Transverse colon (tissue), 4 donors: ENCODE measurements around the gene ABCC2. TPM values are rescaled to one million over a fixed set of nuclear protein-coding genes. Genes with fewer than 3 reads are reported as not detected.

ENCODE experiments used
- DNase-seq: peaks from one replicate; pipeline ENCODE4 v3.0.0-alpha.2; 2019
- H3K27ac ChIP-seq, 4 donors: fragments of 200-600 bp; sonication (generic); 2 replicates each; pipeline ENCODE4 v1.5.1; 2016 to 2018; ENCODE audit warnings: inconsistent platforms in 4 of 4
- H3K27me3 ChIP-seq: fragments of 200-600 bp; sonication (generic); 2 replicates; pipeline ENCODE4 v1.5.1; 2017; ENCODE audit warnings: inconsistent platforms
- H3K36me3 ChIP-seq, 4 donors: fragments of 200-600 bp; sonication (generic); 2 replicates each; pipeline ENCODE4 v1.5.1; 2017 to 2019; ENCODE audit warnings: inconsistent platforms in 4 of 4
- H3K4me1 ChIP-seq, 4 donors: fragments of 200-600 bp; sonication (generic); 2 replicates each; pipeline ENCODE4 v1.5.1; 2017 to 2020; ENCODE audit warnings: inconsistent platforms in 4 of 4
- H3K4me3 ChIP-seq, 4 donors: fragments of 200-600 bp; sonication (generic); 1 replicate in 1 of 4; 2 replicates in 3 of 4; pipeline versions ENCODE4 v1.5.1 to v1.6.1; 2017 to 2019; ENCODE audit warnings: inconsistent platforms in 4 of 4
- H3K9me3 ChIP-seq, 2 donors: fragments of 200-600 bp; sonication (generic); 2 replicates each; pipeline ENCODE4 v1.5.1; 2017 to 2019; ENCODE audit warnings: inconsistent platforms in 2 of 2
- EP300 ChIP-seq: sonication (generic); formaldehyde crosslinking; IDR thresholded peaks from one replicate; pipeline ENCODE4 v1.6.1; 2017; ENCODE audit warnings: antibody characterized with exemption, low read depth
- POLR2A ChIP-seq: fragments of 450-650 bp; IDR thresholded peaks from one replicate; pipeline ENCODE4 v1.6.1; 2016; ENCODE audit warnings: antibody characterized with exemption, mild to moderate bottlenecking, moderate library complexity
- POLR2AphosphoS5 ChIP-seq, 3 donors: sonication (generic); formaldehyde crosslinking; IDR thresholded peaks; one replicate each; pipeline ENCODE4 v1.6.1; 2016; ENCODE audit warnings: antibody characterized with exemption in 3 of 3
- WGBS, 2 donors: methylation state at CpG; one replicate each; pipeline ENCODE4 v1.1.5; 2018; ENCODE audit warnings: low coverage in 1 of 2; 5-methylcytosine and 5-hydroxymethylcytosine counted together
- in situ Hi-C, 4 donors: fragments of 200-750 bp; cut with MboI; loops; one replicate each; pipeline versions ENCODE4 v1.15.0 to v1.15.1; 2017; ENCODE audit warnings: low sequenced_read_pairs in 3 of 4, low pct_ligation_motif_present in 1 of 4, low pct_unique_long_range_greater_than_20kb in 1 of 4
- intact Hi-C: fragments of 100-400 bp; cut with DNase I; formaldehyde crosslinking; loops from one replicate; pipeline ENCODE4 v1.15.1; 2023; ENCODE audit warnings: low total_unique reads
- total RNA-seq, 4 donors: library from RNA; depleted of rRNA; stranded (reverse); fragments of >200 nt; gene quantifications; one replicate each; pipeline ENCODE4 v1.1.0, GENCODE V29; 2016
- TF ChIP-seq, protein P1 (sequence below), 5 experiments: fragments of 200-600 bp in 3 of 5; fragments of 450-650 bp in 2 of 5; sonication (generic) in 3 of 5; IDR thresholded peaks; 1 replicate in 2 of 5; 2 replicates in 3 of 5; pipeline ENCODE4 v1.5.1; 2016 to 2017; ENCODE audit warnings: antibody characterized with exemption in 5 of 5, inconsistent platforms in 3 of 5, mild to moderate bottlenecking in 2 of 5, moderate library complexity in 1 of 5

The ABCC2 gene
- total RNA-seq, 4 donors from 2014 or later: 0.75 to 2.7 (median 1.5) TPM

DNA sequence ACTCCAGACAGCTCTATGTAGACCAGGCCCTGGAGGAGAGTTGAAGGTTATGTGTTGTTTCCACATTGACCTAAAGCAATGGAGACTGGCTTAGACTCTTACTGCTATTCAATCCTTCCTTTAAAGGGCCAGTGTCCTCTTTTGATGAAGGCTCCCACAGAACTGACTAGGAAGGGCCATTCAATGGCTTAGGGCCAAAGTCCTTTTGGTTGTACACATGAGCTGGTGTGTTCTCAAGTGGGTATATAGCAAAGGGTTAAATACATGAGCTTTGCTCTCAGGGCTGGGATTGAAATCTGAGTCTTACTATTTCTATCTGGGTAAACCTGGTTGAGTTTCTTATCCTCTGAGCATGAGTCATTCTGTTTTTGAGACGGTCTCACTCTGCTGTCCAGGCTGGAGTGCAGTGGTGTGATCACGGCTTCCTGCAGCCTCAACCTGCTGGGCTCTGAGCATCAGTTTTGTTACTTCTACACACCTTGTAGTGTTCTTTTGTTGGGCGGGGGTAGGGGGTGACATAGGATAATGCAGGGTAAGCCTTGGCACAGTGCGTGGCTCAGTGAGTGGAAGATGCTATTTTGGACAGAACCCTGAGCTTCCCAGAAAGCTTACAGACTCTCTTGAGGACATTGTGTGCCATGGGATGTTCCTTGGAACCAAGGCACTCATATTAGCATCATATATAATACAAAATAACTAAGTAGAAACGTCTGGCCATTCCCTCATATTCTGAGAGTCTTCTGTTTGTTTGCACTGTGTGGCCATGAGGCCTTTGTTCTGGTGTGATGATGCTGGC, 90.1 kb downstream of the ABCC2 start:
- Histone ChIP-seq H3K9me3 (no peaks in the 10 kb centered on the region), H3K4me3 (no peak overlapping the region), H3K4me1 (no peaks in the 10 kb centered on the region), H3K36me3 (peaks cover 0 to 22% (median 10%) of the 10 kb centered on the region in 4 donors), H3K27ac (no peak overlapping the region), H3K27me3 (no peaks in the 10 kb centered on the region)
- in situ Hi-C loops (no loop called here), intact Hi-C loops (no loop called here)
- TF ChIP-seq EP300: no peak
- TF ChIP-seq, protein P1, sequence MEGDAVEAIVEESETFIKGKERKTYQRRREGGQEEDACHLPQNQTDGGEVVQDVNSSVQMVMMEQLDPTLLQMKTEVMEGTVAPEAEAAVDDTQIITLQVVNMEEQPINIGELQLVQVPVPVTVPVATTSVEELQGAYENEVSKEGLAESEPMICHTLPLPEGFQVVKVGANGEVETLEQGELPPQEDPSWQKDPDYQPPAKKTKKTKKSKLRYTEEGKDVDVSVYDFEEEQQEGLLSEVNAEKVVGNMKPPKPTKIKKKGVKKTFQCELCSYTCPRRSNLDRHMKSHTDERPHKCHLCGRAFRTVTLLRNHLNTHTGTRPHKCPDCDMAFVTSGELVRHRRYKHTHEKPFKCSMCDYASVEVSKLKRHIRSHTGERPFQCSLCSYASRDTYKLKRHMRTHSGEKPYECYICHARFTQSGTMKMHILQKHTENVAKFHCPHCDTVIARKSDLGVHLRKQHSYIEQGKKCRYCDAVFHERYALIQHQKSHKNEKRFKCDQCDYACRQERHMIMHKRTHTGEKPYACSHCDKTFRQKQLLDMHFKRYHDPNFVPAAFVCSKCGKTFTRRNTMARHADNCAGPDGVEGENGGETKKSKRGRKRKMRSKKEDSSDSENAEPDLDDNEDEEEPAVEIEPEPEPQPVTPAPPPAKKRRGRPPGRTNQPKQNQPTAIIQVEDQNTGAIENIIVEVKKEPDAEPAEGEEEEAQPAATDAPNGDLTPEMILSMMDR (IDR thresholded peaks at IDR 0.05): no peak
- WGBS, 2 donors: 65% methylated on average over 5 of the region's 5 CpGs; no CpG with 5 or more reads in 1 of the 2 donors
- DNase-seq: no peak

DNA sequence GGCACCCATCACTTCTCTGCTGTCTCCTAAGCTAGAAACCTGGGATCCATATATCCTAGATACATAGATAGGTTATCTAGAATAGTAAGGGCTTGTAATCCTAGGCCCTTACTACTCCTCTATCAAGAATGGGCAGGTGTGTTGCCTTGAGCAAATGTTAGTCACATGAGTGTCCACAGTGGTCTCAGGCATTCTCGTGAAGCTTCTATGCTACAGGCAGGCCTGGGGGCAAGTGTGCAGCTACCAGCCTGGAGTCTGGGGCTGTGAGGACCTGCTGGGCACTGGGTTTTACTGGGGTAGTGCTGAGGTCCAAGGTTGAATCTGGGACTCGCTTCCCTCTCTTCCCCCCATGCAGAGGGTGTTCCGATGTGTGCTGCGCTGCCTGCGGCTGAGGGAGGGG, 91.4 kb downstream of the ABCC2 start:
- Histone ChIP-seq H3K27me3 (no peaks in the 10 kb centered on the region), H3K27ac (no peak overlapping the region), H3K4me3 (no peak overlapping the region), H3K36me3 (peaks cover 0 to 34% (median 16%) of the 10 kb centered on the region in 4 donors), H3K9me3 (no peaks in the 10 kb centered on the region), H3K4me1 (no peaks in the 10 kb centered on the region)
- intact Hi-C loops: no loop called here
- in situ Hi-C loops: no loop called here
- WGBS, 2 donors: 96% methylated on average over 5 of the region's 5 CpGs; no CpG with 5 or more reads in 1 of the 2 donors
- TF ChIP-seq POLR2A (no peak), EP300 (no peak), POLR2AphosphoS5 (IDR thresholded peaks at IDR 0.05) (no peak)
- TF ChIP-seq, protein P1 (IDR thresholded peaks at IDR 0.05): no peak
- no peak for DNase-seq

DNA sequence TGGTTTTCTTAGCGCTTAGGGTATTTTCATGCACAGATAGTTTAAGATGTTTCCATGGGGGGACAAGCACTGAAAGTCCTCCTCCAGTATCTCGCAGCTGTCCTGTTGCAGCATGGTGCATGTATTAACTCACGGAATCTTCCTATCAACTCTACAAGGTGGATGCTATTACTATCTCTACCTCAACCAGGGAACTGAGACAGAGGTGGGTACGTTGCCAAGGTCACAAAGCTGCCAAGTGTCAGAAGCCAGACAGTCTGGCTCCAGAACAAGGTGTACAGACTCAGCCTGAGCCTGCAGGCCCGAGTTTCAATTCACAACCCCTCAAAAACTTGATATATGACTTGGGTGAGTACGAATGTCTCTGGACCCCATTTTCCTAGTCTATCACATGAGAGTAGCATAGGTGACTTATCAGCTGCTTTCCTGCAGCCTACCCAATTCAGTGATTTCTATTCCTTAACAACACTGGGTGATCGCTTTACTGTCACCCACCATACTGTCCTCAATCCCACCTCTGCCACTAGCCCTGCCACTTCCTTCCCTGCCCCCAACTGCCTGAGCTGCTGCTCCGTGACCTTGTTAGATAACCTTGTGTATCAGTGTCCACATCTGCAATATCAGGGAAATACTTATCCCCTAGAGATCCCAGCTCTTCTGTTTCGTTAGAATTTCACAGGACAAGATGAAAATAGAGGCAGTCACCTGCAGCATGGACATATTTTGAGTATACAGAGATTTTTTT, 92.1 kb downstream of the ABCC2 start:
- 81 to 100% methylated on average over 2 to 9 of the region's 9 CpGs for WGBS, 2 donors
- H3K27ac ChIP-seq: no peak overlapping the region
- no peak for DNase-seq
- intact Hi-C loops: no loop called here
- in situ Hi-C loops: no loop called here
- no peaks in the 10 kb centered on the region for H3K27me3 ChIP-seq
- H3K9me3 ChIP-seq: no peaks in the 10 kb centered on the region
- no peak overlapping the region for H3K4me3 ChIP-seq
- no peaks in the 10 kb centered on the region for H3K4me1 ChIP-seq
- peaks cover 0 to 39% (median 19%) of the 10 kb centered on the region in 4 donors for H3K36me3 ChIP-seq
- no peak for TF ChIP-seq EP300
- no peak for TF ChIP-seq POLR2A
- TF ChIP-seq, protein P1 (IDR thresholded peaks at IDR 0.05): no peak
- no peak for TF ChIP-seq POLR2AphosphoS5 (IDR thresholded peaks at IDR 0.05)

DNA sequence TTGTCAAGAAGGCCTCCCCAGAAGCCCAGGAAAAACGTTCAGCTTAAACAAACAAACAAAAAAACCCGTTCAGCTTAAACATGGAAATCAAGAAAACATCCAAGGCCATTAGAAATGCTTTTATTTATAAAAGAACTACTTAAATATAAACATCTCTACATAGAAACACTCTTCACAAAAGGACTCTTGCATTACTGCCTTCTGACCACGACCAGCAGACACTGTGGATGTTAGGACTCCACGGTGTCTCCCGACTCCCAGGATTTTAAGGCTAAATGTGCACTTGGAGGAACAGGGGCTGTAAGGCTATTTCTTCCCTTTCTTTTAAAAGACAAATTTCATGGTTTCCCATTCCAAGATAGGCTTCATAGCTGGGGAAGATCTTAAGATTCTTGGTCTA, 93.0 kb downstream of the ABCC2 start:
- DNase-seq: no peak
- intact Hi-C loops: no loop called here
- Histone ChIP-seq H3K27me3 (no peaks in the 10 kb centered on the region), H3K27ac (no peak overlapping the region), H3K4me3 (no peak overlapping the region), H3K9me3 (no peaks in the 10 kb centered on the region), H3K36me3 (peaks cover 0 to 47% (median 23%) of the 10 kb centered on the region in 4 donors), H3K4me1 (no peaks in the 10 kb centered on the region)
- TF ChIP-seq POLR2A (no peak), EP300 (no peak), POLR2AphosphoS5 (IDR thresholded peaks at IDR 0.05) (no peak)
- TF ChIP-seq, protein P1 (IDR thresholded peaks at IDR 0.05): no peak
- in situ Hi-C loops: no loop called here
- 78 to 82% methylated on average over 5 of the region's 5 CpGs for WGBS, 2 donors
